ENCODE data around the gene CAMK2N2.

Gene CAMK2N2

DNA sequence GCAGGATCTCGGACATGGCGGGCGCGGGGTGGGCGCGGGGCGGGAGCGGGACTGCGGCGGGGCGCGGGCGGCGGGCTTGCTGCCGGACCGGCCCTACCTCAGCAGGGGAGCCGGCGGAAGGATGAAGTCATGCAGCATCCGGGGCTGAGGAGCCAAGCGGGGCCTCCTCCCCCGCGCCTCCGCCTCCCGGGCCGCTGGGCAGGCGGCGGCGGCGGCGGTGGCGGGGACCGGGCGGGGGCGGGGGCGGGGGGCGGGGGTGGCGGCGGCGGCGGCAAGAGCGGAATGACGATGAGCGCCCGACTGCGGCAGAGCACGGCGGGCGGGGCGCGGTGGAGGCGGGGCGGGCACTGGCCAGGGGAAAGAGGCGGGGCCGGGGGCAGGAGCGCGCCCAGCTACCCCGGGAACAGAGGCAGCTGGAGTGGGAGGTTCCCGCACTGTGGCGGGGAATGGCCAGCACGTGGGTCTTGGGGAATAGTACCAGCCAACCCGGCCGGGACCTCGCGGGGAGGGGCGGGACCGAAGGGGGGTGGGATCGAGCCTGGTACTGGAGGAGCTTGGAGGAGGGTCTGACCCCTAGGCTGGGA, at the start of gene CAMK2N2:
Gene CAMK2N2, minus strand, starts transcription at position 284 of the 584 bp plus-strand sequence. Its CDS starts 268 bp downstream, at position 16.
- Mint-ChIP-seq H3K4me3 (peak within 1 kb of the TSS; percentile 86), H3K27me3 (ENCODE audit: low read depth) (peaks cover 40% of the 10 kb centered on the region), H3K27ac (peak within 1 kb of the TSS; percentile 36), H3K36me3 (ENCODE audit: low read depth) (peaks cover 5% of the 10 kb centered on the region), H3K4me1 (ENCODE audit: low read depth) (peaks cover 16% of the 10 kb centered on the region), H3K9me3 (no peaks in the 10 kb centered on the region)

DNA sequence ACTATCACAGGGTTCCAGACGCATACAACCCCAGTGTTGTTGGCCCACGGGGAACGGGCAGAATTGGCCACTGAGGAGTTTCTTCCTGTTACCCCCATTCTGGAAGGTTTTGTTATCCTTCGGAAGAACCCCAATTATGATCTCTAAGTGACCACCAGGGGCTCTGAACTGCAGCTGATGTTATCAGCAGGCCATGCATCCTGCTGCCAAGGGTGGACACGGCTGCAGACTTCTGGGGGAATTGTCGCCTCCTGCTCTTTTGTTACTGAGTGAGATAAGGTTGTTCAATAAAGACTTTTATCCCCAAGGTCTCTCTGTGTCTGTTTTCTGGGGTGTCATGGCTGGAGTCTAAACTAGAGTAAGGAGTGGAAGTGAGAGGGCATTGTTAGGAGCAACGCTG, 47.4 kb upstream of the CAMK2N2 start:
- no peaks in the 10 kb centered on the region for H3K9me3 Mint-ChIP-seq
- H3K27me3 Mint-ChIP-seq (ENCODE audit: low read depth) = no peaks in the 10 kb centered on the region
- peaks cover 49% of the 10 kb centered on the region for H3K36me3 Mint-ChIP-seq (ENCODE audit: low read depth)
- no peak overlapping the region for H3K4me3 Mint-ChIP-seq
- H3K27ac Mint-ChIP-seq = no peak overlapping the region
- no peaks in the 10 kb centered on the region for H3K4me1 Mint-ChIP-seq (ENCODE audit: low read depth)

DNA sequence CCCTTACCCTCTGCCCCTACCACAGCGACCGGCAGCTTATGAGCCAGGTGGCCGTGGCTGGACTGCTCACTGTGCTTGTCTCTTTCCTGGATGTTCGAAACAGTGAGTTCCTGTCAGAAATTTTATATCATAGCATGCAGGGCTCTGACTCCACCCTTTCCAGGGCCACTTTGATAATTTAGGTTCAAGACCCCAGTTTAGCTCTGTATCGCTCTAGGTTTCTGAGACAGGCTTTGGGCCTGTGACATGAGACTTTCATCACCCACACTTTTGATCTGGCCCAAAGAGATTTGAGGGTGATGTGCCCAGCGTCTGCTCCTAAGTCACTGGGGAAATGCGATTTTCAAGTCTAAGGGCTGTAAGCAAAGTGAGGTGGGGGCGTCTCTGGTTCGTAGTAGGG, 46.6 kb upstream of the CAMK2N2 start:
- Mint-ChIP-seq H3K27ac (no peak overlapping the region), H3K27me3 (ENCODE audit: low read depth) (no peaks in the 10 kb centered on the region), H3K9me3 (no peaks in the 10 kb centered on the region), H3K36me3 (ENCODE audit: low read depth) (peaks cover 55% of the 10 kb centered on the region), H3K4me3 (no peak overlapping the region), H3K4me1 (ENCODE audit: low read depth) (no peaks in the 10 kb centered on the region)

DNA sequence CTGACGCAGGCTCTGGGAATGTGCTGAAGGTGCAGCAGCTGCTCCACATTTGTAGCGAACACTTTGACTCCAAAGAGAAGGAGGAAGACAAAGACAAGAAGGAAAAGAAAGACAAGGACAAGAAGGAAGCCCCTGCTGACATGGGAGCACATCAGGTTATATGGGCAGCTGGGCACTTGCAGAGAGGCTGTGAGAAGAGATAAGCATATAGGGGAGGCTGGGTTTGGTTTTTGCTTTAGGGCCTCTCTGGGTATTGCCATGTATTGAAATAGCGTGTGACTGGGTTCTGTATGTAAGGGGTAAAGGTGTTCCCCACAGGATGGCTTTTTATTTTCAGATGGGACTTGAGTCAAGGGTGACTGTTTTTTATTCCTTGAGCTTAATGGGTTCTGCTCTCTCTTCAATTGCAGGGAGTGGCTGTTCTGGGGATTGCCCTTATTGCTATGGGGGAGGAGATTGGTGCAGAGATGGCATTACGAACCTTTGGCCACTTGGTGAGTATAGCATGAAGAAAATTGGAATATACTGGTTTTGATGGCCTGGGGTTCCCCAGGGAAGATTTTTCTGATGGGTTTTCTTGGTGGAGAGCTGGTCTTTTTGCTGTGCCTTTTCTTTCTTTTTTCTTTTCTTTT, 45.1 kb upstream of the CAMK2N2 start:
- no peak overlapping the region for H3K27ac Mint-ChIP-seq
- no peaks in the 10 kb centered on the region for H3K27me3 Mint-ChIP-seq (ENCODE audit: low read depth)
- H3K36me3 Mint-ChIP-seq (ENCODE audit: low read depth) = peaks cover 68% of the 10 kb centered on the region
- no peak overlapping the region for H3K4me3 Mint-ChIP-seq
- no peaks in the 10 kb centered on the region for H3K4me1 Mint-ChIP-seq (ENCODE audit: low read depth)
- H3K9me3 Mint-ChIP-seq = no peaks in the 10 kb centered on the region

DNA sequence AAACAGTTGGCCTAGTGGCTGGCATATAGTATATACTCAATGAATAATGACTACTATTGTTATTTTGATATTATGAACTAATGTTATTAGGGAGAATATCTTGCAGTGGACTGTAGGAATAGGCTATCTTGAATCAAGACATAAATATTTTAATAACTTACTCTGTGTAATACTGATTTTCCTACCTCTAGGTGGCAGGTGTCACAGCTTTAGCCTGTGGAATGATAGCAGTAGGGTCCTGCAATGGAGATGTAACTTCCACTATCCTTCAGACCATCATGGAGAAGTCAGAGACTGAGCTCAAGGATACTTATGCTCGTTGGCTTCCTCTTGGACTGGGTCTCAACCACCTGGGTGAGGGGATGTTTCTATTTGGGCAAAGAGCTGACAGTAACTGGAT, 44.2 kb upstream of the CAMK2N2 start:
- H3K27me3 Mint-ChIP-seq (ENCODE audit: low read depth) = no peaks in the 10 kb centered on the region
- peaks cover 2% of the 10 kb centered on the region for H3K4me1 Mint-ChIP-seq (ENCODE audit: low read depth)
- H3K9me3 Mint-ChIP-seq = no peaks in the 10 kb centered on the region
- no peak overlapping the region for H3K4me3 Mint-ChIP-seq
- H3K27ac Mint-ChIP-seq = no peak overlapping the region
- peaks cover 73% of the 10 kb centered on the region for H3K36me3 Mint-ChIP-seq (ENCODE audit: low read depth)

DNA sequence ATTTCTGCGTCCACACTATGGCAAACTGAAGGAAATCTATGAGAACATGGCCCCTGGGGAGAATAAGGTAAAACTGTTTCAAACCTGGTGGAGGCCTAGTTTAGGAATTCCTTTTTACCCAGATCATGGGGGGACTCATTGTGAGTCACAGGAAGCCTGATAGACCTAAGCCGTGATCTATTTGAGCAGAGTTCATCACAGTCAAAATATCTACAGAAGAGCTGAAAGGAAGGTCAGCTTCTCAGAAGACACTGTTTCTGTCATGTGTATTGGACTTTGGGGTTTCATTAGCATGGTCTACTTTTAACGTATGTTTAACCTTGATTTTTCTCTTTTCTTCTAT, 39.0 kb upstream of the CAMK2N2 start:
- Mint-ChIP-seq H3K27ac (no peak overlapping the region), H3K36me3 (ENCODE audit: low read depth) (peaks cover 42% of the 10 kb centered on the region), H3K9me3 (no peaks in the 10 kb centered on the region), H3K4me3 (peak overlapping the region; percentile 98), H3K4me1 (ENCODE audit: low read depth) (peaks cover 17% of the 10 kb centered on the region), H3K27me3 (ENCODE audit: low read depth) (no peaks in the 10 kb centered on the region)

DNA sequence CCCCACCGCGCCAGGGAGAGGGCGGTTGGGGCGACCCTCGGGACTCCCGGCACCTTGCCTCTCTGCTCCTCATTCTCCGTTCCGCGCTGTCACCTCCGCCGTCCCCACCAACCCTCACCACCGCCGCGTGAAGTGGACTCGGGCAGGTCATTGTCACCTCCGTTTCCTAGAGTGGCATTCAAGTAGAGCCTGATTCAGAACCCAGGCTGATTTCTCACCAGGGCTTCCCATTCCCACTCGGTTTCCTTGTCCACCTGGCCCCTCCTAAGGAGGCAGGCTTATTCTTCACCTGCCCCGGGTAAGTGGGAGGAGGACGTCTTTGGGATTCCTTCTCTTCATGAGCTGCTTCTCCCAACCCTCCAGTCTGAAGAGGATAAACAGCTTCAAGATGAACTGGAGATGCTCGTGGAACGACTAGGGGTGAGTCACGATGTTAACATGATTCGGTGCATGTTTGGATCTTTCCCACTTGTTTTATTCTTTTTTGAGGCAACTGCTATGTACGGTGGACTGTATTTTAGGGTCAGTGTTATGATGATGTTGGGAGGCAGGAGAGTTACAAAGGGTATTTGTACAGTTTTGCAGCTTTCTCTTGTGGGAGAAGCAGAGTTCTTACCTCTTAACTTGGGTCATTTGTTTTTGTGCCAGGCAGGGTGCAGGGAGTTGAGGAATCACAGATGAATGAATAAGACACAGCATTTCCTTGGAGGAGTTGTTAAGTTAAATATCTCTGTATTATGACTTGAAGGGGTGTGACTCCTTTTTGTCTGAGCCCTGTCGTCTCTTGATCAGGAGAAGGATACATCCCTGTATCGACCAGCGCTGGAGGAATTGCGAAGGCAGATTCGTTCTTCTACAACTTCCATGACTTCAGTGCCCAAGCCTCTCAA, 38.4 kb upstream of the CAMK2N2 start:
- Mint-ChIP-seq H3K27me3 (ENCODE audit: low read depth) (no peaks in the 10 kb centered on the region), H3K9me3 (no peaks in the 10 kb centered on the region), H3K27ac (peak overlapping the region; percentile 88), H3K4me3 (peak overlapping the region; percentile 98), H3K36me3 (ENCODE audit: low read depth) (peaks cover 38% of the 10 kb centered on the region), H3K4me1 (ENCODE audit: low read depth) (peaks cover 17% of the 10 kb centered on the region)

DNA sequence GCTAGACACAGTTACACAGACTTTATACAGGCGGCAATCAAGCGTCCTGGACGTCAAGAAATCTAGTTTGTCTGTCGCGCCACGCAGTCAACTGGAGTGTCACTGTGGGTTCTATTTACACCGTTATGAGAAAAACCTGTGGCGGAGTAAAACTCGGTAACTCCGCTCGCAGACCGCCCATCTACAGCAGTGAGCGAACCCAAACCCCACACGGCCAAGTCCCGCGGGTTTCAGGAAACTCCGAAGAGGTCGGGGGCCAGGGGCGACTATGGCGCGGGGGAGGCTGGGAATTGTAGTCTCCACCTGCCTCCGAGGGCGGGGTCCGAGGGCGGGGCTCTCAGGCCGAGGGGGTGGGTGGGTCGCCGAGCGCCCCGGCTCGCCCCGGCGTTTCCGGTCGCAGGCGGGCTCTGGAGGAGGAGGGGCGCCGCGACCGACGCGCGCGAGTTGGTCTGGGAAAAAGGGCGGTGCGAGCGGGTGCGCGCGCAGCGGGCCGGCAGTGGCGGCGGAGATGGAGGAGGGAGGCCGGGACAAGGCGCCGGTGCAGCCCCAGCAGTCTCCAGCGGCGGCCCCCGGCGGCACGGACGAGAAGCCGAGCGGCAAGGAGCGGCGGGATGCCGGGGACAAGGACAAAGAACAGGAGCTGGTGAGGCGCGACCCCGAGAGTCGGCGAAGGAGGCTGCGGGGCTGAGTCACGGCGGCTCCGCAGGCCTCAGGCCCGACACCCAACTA, 37.6 kb upstream of the CAMK2N2 start, which contains the start of gene PSMD2:
Gene PSMD2, plus strand, starts transcription at position 483 of the 729 bp plus-strand sequence. Its CDS starts 26 bp downstream, at position 509.
- Mint-ChIP-seq H3K4me3 (peak within 1 kb of the TSS; percentile 98), H3K9me3 (no peaks in the 10 kb centered on the region), H3K27me3 (ENCODE audit: low read depth) (no peaks in the 10 kb centered on the region), H3K4me1 (ENCODE audit: low read depth) (peaks cover 17% of the 10 kb centered on the region), H3K27ac (peak within 1 kb of the TSS; percentile 88), H3K36me3 (ENCODE audit: low read depth) (peaks cover 33% of the 10 kb centered on the region)

DNA sequence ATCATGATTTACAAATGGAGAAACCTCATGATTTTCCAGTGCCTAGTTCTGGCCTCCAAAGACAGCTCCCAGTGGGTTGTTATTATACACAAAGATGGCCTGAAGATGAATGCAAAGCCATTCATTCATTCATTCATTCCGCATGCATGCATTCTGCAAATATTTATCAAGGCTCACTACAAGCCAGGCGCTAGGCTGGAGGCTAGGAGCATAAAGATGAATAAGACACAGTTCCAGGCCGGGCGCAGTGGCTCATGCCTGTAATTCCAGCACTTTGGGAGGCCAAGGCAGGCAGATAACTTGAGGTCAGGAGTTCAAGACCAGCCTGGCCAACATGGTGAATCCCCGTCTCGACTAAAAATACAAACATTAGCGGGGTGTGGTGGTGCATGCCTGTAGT, 35.3 kb upstream of the CAMK2N2 start:
- peaks cover 17% of the 10 kb centered on the region for H3K4me1 Mint-ChIP-seq (ENCODE audit: low read depth)
- no peak overlapping the region for H3K27ac Mint-ChIP-seq
- H3K4me3 Mint-ChIP-seq = no peak overlapping the region
- no peaks in the 10 kb centered on the region for H3K27me3 Mint-ChIP-seq (ENCODE audit: low read depth)
- H3K36me3 Mint-ChIP-seq (ENCODE audit: low read depth) = peaks cover 15% of the 10 kb centered on the region
- H3K9me3 Mint-ChIP-seq = no peaks in the 10 kb centered on the region

DNA sequence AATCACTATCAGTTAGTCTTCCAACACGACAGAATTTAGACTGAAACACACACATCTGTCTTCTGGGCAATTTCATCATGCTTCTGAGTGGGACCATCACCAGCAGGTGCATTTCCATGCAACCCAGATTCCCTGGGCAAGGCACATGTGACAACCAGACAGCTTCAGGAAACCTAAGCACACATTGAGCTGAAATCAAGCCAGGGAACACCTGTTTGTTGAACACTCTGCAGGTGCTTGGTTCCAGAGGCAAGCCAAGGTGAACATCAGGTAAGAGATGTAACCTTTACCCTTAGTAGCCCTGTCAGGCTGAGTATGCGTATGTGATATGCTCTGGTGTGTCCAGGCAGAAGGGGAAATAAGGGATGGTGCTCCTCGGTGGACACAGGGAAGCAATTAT, 34.4 kb upstream of the CAMK2N2 start:
- H3K36me3 Mint-ChIP-seq (ENCODE audit: low read depth) = peaks cover 10% of the 10 kb centered on the region
- no peak overlapping the region for H3K4me3 Mint-ChIP-seq
- no peaks in the 10 kb centered on the region for H3K9me3 Mint-ChIP-seq
- no peak overlapping the region for H3K27ac Mint-ChIP-seq
- H3K27me3 Mint-ChIP-seq (ENCODE audit: low read depth) = no peaks in the 10 kb centered on the region
- H3K4me1 Mint-ChIP-seq (ENCODE audit: low read depth) = peaks cover 16% of the 10 kb centered on the region

DNA sequence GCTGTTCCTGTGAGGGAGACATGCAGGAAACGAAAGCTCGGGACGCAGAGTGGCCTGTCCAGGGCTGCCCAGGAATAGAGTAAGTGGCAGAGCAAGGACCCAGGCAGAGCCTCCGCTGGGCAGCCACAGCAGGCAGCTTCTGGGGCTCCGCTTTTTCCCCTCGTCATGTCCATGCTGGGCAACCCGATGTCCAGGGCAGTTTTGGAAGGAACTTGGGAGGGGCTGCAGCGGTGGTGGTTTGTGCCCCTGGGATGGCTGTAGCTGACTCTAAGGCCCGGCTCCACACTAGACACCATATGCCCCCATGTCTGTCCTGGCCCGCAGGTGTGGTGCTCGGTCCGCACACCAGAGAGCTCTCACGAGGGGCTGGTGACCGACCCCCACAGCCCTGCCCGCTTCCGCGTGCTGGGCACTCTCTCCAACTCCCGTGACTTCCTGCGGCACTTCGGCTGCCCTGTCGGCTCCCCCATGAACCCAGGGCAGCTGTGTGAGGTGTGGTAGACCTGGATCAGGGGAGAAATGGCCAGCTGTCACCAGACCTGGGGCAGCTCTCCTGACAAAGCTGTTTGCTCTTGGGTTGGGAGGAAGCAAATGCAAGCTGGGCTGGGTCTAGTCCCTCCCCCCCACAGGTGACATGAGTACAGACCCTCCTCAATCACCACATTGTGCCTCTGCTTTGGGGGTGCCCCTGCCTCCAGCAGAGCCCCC, 30.5 kb upstream of the CAMK2N2 start:
- Mint-ChIP-seq H3K4me1 (ENCODE audit: low read depth) (no peaks in the 10 kb centered on the region), H3K27ac (no peak overlapping the region), H3K9me3 (no peaks in the 10 kb centered on the region), H3K27me3 (ENCODE audit: low read depth) (peaks cover 10% of the 10 kb centered on the region), H3K4me3 (no peak overlapping the region), H3K36me3 (ENCODE audit: low read depth) (no peaks in the 10 kb centered on the region)

DNA sequence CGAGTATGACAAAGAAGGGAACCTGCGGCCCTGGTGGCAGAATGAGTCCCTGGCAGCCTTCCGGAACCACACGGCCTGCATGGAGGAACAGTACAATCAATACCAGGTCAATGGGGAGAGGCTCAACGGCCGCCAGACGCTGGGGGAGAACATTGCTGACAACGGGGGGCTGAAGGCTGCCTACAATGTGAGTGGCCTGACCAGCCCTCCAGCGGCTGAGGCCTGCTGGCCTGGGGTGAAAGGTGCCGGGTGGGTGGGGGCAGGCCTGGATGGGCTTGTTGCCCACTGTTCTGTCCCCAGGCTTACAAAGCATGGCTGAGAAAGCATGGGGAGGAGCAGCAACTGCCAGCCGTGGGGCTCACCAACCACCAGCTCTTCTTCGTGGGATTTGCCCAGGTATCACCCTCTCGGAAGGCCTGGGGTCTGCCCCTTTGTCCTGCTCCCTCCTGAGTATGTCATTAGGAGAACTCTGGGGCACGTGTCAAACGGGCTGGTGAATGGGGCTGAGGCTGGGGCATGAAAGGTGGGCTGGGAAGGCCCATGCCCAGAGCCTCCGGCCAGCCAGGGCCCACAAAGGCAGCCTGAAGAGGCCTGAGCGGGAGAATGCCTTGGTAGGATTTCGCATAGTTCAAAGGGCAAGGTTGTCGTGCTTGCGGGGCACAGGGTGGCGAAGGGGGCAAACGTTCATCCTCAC, 29.8 kb upstream of the CAMK2N2 start:
- Mint-ChIP-seq H3K27me3 (ENCODE audit: low read depth) (peaks cover 12% of the 10 kb centered on the region), H3K27ac (no peak overlapping the region), H3K9me3 (no peaks in the 10 kb centered on the region), H3K4me3 (no peak overlapping the region), H3K4me1 (ENCODE audit: low read depth) (no peaks in the 10 kb centered on the region), H3K36me3 (ENCODE audit: low read depth) (no peaks in the 10 kb centered on the region)

DNA sequence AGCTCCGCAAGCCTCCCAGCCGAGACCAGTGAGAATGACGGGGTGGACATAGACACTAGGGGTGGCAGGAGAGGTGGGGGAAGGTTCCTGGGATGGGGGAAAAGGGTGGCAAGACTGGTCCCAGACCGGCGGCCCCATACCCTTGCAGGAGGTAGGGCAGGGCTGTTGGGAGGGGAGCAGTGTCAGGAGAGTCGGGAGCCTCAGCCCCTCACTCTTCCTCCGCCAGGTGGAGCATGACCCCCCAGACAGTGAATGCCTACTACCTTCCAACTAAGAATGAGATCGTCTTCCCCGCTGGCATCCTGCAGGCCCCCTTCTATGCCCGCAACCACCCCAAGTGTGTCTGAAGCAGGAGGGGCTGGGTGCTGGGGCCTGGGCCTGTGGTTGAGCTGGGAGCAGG, 29.0 kb upstream of the CAMK2N2 start:
- H3K27me3 Mint-ChIP-seq (ENCODE audit: low read depth) = peaks cover 15% of the 10 kb centered on the region
- no peaks in the 10 kb centered on the region for H3K4me1 Mint-ChIP-seq (ENCODE audit: low read depth)
- H3K4me3 Mint-ChIP-seq = no peak overlapping the region

More for the DNA sequence above, 29.0 kb upstream of the CAMK2N2 start:
- Mint-ChIP-seq H3K36me3 (ENCODE audit: low read depth) (no peaks in the 10 kb centered on the region), H3K9me3 (no peaks in the 10 kb centered on the region), H3K27ac (no peak overlapping the region)

Measured in T-helper 1 cell treated with Interleukin-12 subunit alpha and Interleukin-12 subunit beta and Interleukin-4 antibody, amounts not matched to agents 30 μg/mL and 1 μg/mL, for 36 hours (primary cell).